Kidney capillary endothelial cell (primary cell): Measurements from ENCODE around the gene ODR4.
"Not testable (repeated sequence)": the region's sequence is repeated elsewhere in the genome, so short reads cannot be mapped to it uniquely, and the experiment has no call there.

Experiments
- DNase-seq: peaks from one replicate; pipeline ENCODE4 v3.0.0-alpha.2; 2018; ENCODE audit warnings: low spot score

Gene ODR4

DNA sequence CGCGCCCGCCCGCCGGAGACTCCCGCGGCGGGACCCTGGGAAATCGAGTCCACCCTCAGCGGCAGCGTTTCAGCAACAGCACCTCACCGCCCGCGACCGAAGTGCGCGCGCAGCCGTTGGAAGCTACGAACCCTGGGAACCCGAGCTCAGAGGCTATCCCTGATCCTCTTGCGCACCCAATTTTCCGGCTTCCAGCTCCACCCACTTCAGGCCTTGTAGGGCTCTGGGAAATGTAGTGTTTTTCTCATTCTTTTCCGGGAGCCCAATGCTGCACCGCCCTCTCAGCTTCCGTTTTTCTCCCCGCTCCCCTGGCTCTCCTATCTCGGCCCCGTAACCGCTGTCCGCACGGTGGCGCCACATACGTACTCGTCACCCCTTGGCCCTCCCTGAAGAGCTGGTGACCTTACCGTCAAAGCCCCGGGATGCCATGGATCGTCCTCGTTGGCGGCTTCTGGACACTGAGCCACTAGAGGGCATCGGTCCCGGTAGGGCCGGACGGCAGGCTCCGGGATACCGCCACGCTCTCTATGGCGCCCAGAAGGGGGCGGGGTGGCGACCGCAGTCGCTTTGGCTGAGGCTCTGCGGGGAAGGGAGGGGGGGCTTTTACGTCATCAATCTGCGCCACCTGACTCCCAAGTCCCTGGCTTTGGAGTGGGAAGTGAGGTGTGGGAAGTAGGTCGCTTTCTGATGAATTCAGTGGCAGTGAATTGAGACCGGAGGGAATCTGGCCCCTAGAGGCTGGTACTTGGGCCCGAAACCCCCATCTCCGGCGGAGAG lies at the start of gene ODR4, which contains the start of gene TPR:
TSS of gene ODR4 (plus strand) at position 687 of the 777 bp plus-strand sequence. CDS start 3,948 bp downstream, outside the sequence.
TSS of gene TPR (minus strand) at position 102 of the 777 bp plus-strand sequence. CDS start 225 bp downstream, outside the sequence.
- peak; percentile 98 for DNase-seq

GRCh38 chr1:186326009-186326408 lies 49.6 kb upstream of the ODR4 start:
- DNase-seq, result no peak

DNA sequence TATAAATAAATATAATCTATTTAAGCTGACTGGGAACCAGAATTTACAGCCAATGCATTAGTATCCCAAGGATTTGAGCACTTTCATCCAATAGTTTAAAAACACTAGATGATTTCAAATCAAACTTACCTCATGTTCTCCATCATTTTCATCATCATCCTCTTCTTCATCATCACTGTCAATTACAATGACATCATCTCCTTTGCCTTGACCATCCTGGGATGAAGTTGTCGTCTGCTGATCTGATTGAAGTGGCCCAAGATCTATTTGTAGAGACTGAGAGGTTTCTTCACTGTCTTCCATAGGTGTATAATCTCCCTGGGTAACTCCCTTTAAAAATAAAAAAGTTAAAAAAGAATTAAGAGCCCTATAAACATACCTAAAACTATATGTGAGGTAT lies 48.3 kb upstream of the ODR4 start:
- DNase-seq, result no peak

DNA sequence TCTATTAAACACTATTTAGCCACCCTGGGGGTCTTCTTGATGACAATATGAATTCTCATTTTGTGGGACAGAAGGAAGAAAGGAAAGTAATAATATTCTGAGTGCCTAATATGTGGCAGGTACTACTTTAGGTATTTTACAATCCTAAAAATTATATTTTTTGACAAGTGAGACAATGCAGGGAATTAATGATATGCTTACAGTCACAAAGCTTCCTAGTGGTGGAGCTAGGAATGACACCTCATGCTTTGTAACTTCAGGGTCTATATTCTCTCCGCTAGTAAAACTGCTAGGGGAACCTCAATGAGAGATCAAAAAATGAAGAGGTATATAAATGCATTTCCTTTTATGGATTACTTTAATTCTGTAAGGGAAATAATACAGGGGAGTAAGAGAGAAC lies 44.9 kb upstream of the ODR4 start:
- no peak for DNase-seq

DNA sequence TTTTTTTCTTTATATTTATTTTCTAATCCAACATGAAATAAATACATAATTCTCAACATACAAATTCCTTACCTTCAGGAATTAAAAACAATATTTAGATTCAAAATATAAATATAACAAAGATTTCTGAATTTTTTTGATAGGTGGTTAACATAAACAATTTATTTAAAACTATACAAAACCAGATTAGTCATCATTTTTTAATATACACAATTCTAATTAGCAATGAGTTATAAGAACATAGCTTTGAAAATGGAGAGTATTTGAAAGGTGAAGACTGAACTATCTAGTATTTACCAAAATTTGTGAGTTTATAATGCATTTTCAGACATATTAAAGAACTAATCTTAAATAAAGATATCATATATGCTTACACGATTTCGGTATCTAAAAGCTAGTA lies 38.1 kb upstream of the ODR4 start:
- no peak for DNase-seq

- DNase-seq, result no peak
These were observed 34.9 kb upstream of the ODR4 start for GRCh38 chr1:186340772-186341171.

DNA sequence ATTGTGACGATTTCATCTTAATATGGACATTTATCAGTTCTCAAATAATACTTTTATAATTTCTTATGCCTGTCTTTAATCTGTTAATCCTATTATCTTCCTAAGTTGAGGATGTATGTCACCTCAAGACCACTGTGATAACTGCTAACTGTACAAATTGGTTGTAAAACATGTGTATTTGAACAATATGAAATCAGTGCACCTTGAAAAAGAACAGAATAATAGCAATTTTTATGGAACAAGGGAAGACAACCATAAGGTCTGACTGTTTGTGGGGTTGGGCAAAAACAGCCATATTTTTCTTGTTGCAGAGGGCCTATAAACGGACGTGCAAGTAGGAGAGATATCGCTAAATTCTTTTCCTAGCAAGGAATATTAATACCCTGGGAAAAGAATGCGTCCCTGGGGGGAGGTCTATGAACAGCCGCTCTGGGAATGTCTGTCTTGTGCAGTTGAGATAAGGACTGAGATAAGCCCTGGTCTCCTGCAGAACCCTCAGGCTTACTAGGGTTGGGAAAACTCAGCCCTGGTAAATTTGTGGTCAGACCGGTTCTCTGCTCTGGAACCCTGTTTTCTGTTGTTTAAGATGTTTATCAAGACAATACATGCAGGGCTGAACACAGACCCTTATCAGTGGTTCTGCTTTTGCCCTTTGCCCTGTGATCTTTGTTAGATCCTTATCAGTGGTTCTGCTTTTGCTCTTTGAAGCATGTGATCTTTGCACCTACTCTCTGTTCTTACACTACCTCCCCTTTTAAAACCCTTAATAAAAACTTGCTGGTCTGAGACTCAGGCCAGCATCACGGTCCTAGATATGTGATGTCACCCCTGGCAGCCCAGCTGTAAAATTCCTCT lies 27.6 kb upstream of the ODR4 start:
- DNase-seq, result not testable (repeated sequence)

DNA sequence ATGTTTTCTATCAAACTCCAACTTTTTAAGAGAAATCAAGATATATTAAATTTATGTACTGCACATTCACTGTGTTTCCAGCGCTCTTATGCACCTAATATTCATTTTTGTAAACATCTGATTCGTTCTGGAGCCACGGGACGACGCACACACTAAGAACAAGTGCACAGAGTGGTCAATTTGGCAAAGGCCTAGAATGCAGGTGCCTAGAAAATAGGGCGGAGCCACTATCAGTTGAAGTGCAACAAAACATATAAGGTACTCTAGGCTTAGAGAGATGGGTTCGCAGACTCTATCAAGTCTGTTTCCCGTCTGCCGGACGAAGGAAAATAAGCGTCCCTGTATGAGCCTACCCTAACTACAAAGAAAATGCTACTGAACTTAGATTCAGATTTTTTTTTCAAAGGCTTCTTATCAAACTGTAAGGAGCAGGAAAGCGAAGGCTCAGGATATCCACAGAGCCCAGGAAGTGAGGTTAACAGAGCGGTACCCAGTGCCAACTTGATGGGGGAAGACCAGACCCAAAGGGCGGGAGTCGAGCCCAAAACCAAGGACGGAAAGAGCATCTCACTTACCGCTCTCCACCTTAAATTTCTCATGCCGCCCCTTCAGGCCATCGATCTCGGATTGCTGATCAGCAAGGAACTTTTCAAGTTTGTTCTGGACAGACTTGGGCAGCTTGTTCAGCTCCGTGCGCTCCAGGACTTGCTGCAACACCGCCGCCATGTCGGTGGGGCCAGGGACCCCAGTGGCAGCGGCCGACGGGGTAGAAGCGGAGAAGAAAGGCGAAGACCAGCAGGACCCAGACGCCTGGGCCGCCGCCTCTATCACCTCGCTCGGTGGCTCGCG lies 1.1 kb upstream of the ODR4 start:
- DNase-seq, result peak; percentile 25

DNA sequence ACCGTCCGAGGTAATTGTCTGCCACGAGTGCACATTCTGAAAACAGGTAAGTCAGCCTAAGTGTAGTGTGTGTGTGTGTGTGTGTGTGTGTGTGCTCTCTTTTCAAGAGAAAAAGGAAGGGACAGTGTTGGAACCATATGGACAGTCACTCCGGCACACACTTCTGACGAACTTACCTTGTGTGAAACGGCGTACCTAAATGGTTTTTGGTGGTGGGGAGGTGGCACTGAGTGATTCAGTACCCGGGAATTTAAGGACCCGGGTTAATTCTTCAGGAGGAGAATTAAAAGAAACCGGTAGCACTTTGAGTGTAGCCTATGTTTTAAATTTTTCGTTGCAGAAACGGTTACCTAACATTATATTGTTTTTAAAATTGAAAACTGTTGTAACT lies 286 bp downstream of the ODR4 start:
- no peak for DNase-seq

DNA sequence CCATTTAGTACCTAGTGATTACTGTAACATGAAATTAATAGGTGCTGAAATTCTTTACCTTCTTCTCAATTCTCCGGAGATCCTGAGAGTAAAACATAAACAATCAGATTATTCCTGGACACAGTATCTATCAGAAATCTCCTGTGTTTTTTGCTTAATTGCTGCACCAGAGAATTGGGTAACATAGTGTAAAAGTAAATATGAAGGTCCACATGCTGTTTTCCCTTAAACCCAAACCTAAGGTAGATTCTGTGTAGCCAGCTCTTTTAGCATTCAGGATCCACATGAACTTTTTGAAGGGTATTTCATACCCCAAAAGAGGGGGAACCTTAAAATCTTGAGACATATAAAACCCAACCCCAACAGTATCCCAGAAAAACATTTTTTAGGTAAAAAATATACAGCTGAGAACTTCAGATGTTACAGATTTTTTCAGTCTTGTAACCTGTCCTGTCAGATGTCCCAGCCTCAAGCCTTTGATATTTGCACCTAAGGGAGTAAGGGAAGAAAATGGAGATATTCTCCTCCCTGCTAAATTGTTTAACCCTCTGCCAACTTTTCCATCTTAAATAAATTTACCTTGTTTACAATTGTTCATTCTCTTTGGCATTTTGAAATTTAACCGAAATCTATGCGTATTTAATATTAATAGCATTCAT lies 11.2 kb downstream of the ODR4 start:
- DNase-seq, result no peak

DNA sequence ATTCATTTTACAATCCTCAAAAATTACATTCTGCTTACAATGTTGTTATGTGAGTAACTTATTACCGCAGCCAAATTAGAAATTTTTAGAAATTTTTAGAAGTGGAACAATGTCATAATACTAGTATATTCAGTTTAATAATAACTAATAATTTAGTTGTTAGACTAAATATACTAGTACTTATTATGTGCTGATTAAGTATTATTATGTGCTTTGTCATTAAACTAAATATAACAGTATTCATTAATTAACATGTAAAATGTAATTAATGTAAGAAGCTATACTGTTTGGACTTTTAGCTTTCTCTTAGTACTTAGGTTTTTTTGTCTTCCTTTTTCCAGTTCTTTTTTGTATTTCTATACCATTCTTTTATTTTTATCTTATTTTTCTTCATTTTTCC lies 15.3 kb downstream of the ODR4 start:
- DNase-seq, result no peak

GRCh38 chr1:186391841-186392240 lies 16.2 kb downstream of the ODR4 start:
- no peak for DNase-seq

- DNase-seq, result not testable (repeated sequence)
These were observed 17.1 kb downstream of the ODR4 start for GRCh38 chr1:186392711-186393110.

DNA sequence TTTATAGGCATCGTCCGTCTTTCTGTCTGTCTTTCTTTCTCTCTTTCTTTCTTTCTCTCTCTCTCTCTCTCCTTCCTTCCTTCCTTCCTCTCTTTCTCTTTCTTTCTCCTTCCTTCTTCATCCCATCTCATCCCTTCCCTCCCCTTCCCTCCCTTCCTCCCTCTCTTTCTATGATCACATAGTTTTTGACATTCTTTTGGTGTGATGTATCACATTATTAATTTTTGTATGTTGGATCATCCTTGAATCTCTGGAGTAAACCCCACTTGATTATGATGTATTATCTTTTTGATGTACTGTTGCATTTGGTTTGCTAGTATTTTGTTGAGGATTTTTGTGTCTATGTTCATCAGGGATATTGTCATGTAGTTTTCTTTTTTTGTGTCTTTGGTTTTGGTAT lies 25.8 kb downstream of the ODR4 start:
- DNase-seq, result not testable (repeated sequence)

- no peak for DNase-seq
These were observed 28.0 kb downstream of the ODR4 start for GRCh38 chr1:186403632-186404031.

DNA sequence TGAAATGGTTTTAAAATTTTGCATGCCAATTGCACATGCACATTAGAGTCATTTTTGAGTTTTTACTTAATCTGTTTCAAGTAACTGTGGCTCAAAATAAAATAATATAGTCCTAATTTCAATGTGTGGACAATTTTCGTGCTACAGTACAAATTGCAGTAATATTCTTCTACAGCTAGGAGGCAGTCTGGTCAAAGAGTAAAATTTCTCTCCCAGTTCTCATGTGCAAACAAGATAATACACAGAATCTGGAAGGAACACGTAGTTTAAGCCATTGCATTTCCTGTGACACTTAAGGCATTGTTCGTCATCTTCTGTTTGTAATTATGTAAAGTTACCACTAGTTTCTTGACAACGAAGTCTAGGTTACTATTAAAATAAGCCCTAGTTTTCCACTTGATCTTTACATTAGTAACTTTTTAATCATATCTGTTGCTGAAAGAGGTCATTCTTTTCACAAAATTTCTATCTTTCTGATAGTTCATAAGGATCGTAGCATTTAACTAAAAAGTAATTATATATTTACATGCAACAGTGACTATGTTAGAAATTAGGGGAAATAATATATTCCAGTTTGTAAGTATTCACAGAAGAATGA lies 28.9 kb downstream of the ODR4 start:
- peak; percentile 76 for DNase-seq

- DNase-seq, result no peak
These were observed 33.5 kb downstream of the ODR4 start for GRCh38 chr1:186409091-186409490.

- no peak for DNase-seq
These were observed 37.7 kb downstream of the ODR4 start for GRCh38 chr1:186413319-186413718.

DNA sequence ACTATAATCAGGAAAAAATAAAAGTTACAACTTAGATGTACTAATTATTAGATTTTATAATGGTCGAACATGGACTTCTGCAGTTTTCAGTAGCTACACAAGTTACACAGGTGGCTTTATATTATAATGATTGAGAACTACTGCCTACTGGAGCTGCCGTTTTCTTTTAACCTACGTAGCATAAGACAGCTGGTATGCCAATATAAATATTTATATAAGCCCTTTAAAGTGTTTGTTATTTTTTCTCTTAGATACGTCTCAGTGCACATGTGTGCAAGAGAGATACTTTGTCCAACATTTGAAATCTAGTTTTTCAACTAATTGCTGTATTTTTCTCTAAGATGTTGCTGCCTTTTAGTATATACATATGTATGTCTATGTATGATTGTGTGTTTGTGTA lies 42.9 kb downstream of the ODR4 start:
- no peak for DNase-seq

- DNase-seq, result no peak
These were observed 44.7 kb downstream of the ODR4 start for GRCh38 chr1:186420311-186420710.

DNA sequence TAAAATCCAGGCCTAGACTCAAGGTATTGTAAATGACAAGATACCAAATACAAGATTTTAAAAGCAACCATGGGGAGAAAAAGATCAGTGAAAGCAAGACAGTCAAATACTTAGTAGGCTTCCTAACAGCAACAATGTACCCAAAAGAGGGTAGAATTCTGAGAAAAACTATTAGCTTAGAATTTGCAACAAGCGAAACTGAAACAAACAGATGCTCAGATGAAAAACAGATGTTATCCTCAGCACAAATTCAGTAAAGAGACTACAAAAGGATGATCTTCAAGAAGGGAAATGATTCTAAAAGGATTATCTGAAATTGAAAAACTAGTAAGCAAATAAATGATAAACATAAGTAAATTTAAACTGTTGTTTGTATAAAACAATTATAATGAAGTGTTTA lies 45.3 kb downstream of the ODR4 start:
- no peak for DNase-seq
